GM21360 (cell line): Measurements from ENCODE around the gene HIP1R.
"Not testable (repeated sequence)": the region's sequence is repeated elsewhere in the genome, so short reads cannot be mapped to it uniquely, and the experiment has no call there.

ENCODE experiments used
- ATAC-seq: cut with Tn5 transposase; IDR thresholded peaks from one replicate; pipeline ENCODE4 v1.9.1; 2021; ENCODE audit warnings: mild to moderate bottlenecking, moderate library complexity; ENCODE audit not compliant: unreplicated experiment

HIP1R gene

GRCh38 chr12:122891661-122892525 lies 56.6 kb downstream of the HIP1R start:
- no peak for ATAC-seq

GRCh38 chr12:122892724-122893123 lies 57.5 kb downstream of the HIP1R start:
- not testable (repeated sequence) for ATAC-seq

GRCh38 chr12:122893208-122894153 lies 58.2 kb downstream of the HIP1R start:
- no peak for ATAC-seq

GRCh38 chr12:122894193-122895121 lies 59.2 kb downstream of the HIP1R start:
- no peak for ATAC-seq

DNA sequence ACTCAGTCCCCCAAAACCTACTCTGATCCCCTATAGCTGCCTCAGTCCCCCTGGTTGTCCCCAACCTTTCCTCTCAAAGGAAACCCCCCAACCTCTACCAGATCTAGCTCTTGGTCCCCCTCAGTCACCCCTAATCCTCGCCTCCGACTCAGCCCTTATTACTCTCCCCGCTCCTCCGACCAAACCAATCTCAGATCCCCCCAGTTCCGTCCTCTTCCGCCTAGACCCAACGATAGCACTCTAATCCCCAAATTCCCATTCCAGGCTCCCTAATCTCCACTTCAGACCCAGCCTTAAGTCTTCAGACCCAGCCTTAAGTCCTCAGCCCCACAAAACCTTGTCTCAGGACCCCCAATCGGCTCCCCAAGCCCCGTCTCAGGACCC lies 60.1 kb downstream of the HIP1R start:
- ATAC-seq: no peak

GRCh38 chr12:122895704-122896636 lies 60.7 kb downstream of the HIP1R start, which contains the start of gene VPS37B:
VPS37B (minus strand) TSS chr12:122896124; CDS start chr12:122896062, 62 bp downstream.
- ATAC-seq: peak; percentile 50

DNA sequence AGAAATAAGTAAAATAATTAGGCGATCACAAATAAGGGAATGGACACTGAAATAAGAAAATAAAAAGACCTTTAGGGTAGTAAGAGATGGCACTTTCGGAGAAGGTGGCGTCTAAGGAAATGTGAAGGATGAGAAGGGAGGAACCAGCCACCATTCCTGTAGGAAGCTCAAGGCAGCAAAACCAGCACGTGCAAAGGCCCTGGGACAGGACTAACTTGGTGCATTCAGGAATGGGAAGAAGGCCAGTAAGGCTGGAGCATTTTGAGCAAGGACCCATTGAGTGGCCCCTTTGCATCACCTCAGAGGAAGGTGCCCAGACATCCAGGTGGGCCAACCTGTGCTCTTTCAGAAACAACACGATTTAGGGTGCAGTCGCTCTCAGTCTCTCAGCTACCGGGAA lies 61.4 kb downstream of the HIP1R start:
- ATAC-seq: no peak

- no peak for ATAC-seq
These were observed 64.6 kb downstream of the HIP1R start for GRCh38 chr12:122899887-122900286.

DNA sequence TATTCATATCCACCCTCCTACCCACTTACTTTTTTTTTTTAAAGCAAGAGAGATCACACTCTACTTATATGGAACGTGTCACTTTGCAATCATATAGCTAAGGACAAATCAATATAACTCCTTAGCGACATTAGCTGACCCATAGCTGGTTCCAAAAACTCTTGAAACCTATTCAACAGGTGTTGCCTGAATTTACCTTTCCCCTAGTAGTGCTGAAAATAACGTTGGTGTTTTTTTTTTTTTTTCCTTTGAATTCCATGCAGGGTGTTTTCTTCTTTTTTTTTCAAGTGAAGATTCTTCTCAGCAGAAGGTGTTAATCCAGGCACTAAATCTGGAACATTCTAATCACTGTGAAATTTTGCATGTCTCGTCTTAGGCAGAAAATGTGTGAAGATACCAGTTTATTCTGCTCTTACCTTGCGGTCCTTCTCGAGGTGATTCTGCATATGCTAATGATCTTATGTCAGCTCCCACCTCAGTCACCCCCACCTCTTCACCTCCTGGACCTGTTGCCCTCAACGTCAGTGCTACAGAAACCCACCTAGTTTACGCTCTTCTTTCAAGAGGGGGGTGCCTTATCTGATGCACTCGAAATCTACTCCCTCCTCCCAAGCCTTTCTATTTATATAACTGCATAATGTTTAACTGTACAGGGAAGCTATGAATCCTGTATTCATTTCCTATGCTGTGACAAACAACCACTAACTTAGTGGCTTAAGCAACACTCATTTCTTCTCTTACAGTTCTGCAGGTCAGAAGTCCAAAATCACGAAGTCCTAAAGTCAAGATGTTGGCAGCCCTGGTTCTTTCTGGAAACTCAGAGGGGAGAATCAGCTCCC lies 67.8 kb downstream of the HIP1R start:
- no peak for ATAC-seq

- ATAC-seq: no peak
These were observed 68.4 kb downstream of the HIP1R start for GRCh38 chr12:122903693-122904034.

DNA sequence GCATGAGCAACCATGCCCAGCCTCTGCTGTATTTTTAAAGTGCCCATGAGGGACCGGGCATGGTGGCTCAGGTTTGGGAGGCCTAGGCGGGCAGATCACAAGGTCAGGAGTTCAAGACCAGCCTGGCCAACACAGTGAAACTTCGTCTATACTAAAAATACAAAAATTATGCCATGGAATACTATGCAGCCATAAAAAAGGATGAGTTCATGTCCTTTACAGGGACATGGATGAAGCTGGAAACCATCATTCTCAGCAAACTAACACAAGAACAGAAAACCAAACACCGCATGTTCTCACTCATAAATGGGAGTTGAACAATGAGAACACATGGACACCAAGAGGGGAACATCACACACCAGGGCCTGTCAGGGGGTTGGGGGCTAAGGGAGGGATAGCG lies 70.0 kb downstream of the HIP1R start:
- not testable (repeated sequence) for ATAC-seq

DNA sequence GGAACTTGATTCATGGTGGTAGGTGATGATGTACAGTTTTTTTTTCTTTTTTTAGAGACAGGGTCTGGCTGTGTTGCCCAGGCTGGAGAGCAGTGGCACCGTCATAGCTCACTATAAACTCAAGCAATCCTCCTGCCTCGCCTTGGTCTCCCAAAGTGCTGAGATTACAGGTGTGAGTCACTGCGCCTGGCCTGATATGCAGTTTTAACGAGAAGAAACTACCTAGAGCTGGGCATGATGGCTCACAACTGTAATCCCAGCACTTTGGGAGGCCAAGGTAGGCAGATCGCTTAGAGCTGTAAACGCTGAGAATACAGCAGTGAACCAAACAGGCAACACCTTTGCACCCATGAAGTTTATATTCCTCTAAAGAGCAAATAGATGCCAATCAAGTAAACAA lies 73.7 kb downstream of the HIP1R start:
- ATAC-seq: no peak

DNA sequence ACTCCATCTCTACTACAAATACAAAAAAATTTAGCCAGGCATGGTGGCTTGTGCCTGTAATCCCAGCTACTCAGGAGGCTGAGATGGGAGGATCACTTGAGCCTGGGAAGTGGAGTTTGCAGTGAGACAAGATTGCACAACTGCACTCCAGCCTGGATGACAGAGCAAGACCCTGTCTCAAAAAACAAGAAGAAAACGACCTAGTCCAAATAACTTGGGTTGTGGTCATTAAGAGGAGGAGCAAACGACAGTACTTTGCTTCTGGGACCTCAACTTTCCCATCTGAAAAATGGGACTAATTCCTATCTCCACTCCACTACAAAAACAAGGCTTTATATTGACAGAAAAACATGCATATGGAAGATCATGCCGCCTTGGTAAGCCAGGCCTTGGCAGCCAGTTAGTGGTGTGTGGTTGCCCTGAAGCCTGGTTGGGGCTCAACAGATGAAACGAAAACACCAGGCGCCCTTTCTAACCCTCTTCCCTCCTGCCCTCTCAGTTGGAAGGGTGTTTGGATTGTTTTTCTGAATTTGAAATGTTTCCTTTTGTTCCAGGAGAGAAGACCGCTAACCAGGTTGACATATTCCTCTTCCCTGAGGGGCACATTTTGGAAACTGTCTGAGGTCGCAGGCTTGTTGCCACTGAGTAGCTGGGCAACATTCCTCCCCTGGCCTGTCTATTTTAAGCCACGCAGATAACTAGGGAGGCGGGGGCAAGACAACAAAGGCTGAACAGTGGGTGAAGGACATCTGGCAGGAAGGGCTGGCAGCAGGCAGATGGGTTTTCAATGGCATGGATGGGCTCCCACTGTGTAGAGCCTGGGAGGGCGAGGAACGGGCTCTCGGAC lies 74.4 kb downstream of the HIP1R start:
- no peak for ATAC-seq
